ENCODE measurements around the gene RUSC2. TPM values are rescaled to one million over a fixed set of nuclear protein-coding genes. Genes with fewer than 3 reads are reported as not detected.
"Not testable (repeated sequence)": the region's sequence is repeated elsewhere in the genome, so short reads cannot be mapped to it uniquely, and the experiment has no call there.

The RUSC2 gene
- total and polyA plus RNA-seq, 2 of the 13 experiments (the other 11 are each of a cell fraction or from before 2014, with no cell fraction given) = 2.8 to 3.3 TPM

DNA sequence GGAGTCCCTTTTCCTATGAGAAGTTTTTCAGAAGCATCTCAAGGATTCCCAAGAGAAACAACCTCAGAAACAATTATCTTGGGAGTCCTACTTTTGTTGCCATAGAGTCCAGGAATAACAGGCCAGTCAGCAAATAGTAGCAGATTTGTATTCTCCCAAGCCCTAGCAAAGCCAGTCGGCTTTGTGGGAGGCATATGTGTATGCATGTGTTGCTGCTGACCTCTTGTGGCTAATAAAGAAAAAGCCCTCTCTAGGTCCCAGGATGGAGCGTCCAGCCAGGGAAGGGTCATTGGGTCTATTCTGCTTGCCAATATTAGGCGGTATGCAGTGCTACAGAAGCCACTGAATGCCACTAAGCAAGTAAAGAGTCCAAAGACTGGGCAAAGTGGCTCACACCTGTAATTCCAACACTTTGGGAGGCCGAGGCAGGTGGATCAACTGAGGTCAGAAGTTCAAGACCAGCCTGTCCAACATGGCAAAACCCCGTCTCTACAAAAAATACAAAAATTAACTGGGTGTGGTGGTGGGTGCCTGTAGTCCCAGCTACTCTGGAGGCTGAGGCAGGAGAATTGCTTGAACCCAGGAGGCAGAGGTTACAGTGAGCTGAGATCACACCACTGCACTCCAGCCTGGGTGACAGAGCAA, 12.6 kb upstream of the RUSC2 start (continued):
- TF ChIP-seq ESRRA (CRISPR knock-in tag; IDR thresholded peaks at IDR 0.05; ENCODE audit: low read depth) = peak; percentile 36; the same call in 1 of the 2 replicates
- TF ChIP-seq SAP130 (CRISPR knock-in tag; IDR thresholded peaks at IDR 0.05; ENCODE audit: low read depth) = peak; percentile 34; the same call in 1 of the 2 replicates
- peak; percentile 97 for TF ChIP-seq SMC3 (IDR thresholded peaks at IDR 0.05; ENCODE audit: low read length)
- TF ChIP-seq ZSCAN9 (CRISPR knock-in tag; IDR thresholded peaks at IDR 0.05; ENCODE audit: borderline replicate concordance) = 0 out of 2 replicates have a peak, but pooled peaks have one; percentile 22
- TF ChIP-seq NR2F6 (IDR thresholded peaks at IDR 0.05) = not testable (repeated sequence)
- TF ChIP-seq NR2F6 (CRISPR knock-in tag; IDR thresholded peaks at IDR 0.05) = 0 out of 2 replicates have a peak, but pooled peaks have one; percentile 21
- 0 out of 2 replicates have a peak, but pooled peaks have one; percentile 27 for TF ChIP-seq RFXAP (CRISPR knock-in tag; IDR thresholded peaks at IDR 0.05; ENCODE audit: borderline replicate concordance)
- TF ChIP-seq, protein P1, sequence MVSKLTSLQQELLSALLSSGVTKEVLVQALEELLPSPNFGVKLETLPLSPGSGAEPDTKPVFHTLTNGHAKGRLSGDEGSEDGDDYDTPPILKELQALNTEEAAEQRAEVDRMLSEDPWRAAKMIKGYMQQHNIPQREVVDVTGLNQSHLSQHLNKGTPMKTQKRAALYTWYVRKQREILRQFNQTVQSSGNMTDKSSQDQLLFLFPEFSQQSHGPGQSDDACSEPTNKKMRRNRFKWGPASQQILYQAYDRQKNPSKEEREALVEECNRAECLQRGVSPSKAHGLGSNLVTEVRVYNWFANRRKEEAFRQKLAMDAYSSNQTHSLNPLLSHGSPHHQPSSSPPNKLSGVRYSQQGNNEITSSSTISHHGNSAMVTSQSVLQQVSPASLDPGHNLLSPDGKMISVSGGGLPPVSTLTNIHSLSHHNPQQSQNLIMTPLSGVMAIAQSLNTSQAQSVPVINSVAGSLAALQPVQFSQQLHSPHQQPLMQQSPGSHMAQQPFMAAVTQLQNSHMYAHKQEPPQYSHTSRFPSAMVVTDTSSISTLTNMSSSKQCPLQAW (CRISPR knock-in tag; IDR thresholded peaks at IDR 0.05) = peak; percentile 40; the same call in 1 of the 2 replicates
- TF ChIP-seq NFYC (CRISPR knock-in tag; IDR thresholded peaks at IDR 0.05) = 0 out of 2 replicates have a peak, but pooled peaks have one; percentile 12
- TF ChIP-seq HOXA5 (CRISPR knock-in tag; IDR thresholded peaks at IDR 0.05) = 0 out of 2 replicates have a peak, but pooled peaks have one; percentile 27
- TF ChIP-seq MAFK (conservative IDR thresholded peaks at IDR 0.05 in 1 of 2, IDR thresholded peaks at IDR 0.05 in 1 of 2; ENCODE audit: low read length in 2 of 2) = peak; percentile 92 to 97
- TF ChIP-seq ETV5 (CRISPR knock-in tag; IDR thresholded peaks at IDR 0.05; ENCODE audit: borderline replicate concordance) = peak; percentile 18; the same call in 1 of the 2 replicates
- peak; percentile 14 for TF ChIP-seq TEAD3 (CRISPR knock-in tag; optimal IDR thresholded peaks at IDR 0.05; ENCODE audit: borderline replicate concordance)
- TF ChIP-seq ZNF567 (CRISPR knock-in tag; IDR thresholded peaks at IDR 0.05; ENCODE audit: borderline replicate concordance) = 0 out of 2 replicates have a peak, but pooled peaks have one; percentile 51
- TF ChIP-seq GATAD2A (CRISPR knock-in tag; IDR thresholded peaks at IDR 0.05) = 0 out of 2 replicates have a peak, but pooled peaks have one; percentile 29
- TF ChIP-seq, protein P2, sequence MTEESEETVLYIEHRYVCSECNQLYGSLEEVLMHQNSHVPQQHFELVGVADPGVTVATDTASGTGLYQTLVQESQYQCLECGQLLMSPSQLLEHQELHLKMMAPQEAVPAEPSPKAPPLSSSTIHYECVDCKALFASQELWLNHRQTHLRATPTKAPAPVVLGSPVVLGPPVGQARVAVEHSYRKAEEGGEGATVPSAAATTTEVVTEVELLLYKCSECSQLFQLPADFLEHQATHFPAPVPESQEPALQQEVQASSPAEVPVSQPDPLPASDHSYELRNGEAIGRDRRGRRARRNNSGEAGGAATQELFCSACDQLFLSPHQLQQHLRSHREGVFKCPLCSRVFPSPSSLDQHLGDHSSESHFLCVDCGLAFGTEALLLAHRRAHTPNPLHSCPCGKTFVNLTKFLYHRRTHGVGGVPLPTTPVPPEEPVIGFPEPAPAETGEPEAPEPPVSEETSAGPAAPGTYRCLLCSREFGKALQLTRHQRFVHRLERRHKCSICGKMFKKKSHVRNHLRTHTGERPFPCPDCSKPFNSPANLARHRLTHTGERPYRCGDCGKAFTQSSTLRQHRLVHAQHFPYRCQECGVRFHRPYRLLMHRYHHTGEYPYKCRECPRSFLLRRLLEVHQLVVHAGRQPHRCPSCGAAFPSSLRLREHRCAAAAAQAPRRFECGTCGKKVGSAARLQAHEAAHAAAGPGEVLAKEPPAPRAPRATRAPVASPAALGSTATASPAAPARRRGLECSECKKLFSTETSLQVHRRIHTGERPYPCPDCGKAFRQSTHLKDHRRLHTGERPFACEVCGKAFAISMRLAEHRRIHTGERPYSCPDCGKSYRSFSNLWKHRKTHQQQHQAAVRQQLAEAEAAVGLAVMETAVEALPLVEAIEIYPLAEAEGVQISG (CRISPR knock-in tag; IDR thresholded peaks at IDR 0.05) = peak; percentile 24; the same call in 1 of the 2 replicates
- 0 out of 2 replicates have a peak, but pooled peaks have one; percentile 48 for TF ChIP-seq ZNF580 (CRISPR knock-in tag; IDR thresholded peaks at IDR 0.05; ENCODE audit: borderline replicate concordance, low read depth)
- TF ChIP-seq ISL2 (CRISPR knock-in tag; IDR thresholded peaks at IDR 0.05) = 0 out of 2 replicates have a peak, but pooled peaks have one; percentile 23
- TF ChIP-seq REPIN1 (CRISPR knock-in tag; IDR thresholded peaks at IDR 0.05; ENCODE audit: borderline replicate concordance, low read depth) = 0 out of 2 replicates have a peak, but pooled peaks have one; percentile 25
- 0 out of 2 replicates have a peak, but pooled peaks have one; percentile 15 for TF ChIP-seq CBX5 (CRISPR knock-in tag; IDR thresholded peaks at IDR 0.05; ENCODE audit: borderline replicate concordance)
- TF ChIP-seq, protein P3, sequence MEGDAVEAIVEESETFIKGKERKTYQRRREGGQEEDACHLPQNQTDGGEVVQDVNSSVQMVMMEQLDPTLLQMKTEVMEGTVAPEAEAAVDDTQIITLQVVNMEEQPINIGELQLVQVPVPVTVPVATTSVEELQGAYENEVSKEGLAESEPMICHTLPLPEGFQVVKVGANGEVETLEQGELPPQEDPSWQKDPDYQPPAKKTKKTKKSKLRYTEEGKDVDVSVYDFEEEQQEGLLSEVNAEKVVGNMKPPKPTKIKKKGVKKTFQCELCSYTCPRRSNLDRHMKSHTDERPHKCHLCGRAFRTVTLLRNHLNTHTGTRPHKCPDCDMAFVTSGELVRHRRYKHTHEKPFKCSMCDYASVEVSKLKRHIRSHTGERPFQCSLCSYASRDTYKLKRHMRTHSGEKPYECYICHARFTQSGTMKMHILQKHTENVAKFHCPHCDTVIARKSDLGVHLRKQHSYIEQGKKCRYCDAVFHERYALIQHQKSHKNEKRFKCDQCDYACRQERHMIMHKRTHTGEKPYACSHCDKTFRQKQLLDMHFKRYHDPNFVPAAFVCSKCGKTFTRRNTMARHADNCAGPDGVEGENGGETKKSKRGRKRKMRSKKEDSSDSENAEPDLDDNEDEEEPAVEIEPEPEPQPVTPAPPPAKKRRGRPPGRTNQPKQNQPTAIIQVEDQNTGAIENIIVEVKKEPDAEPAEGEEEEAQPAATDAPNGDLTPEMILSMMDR (CRISPR knock-in tag; IDR thresholded peaks at IDR 0.05) = peak; percentile 93
- TF ChIP-seq ZNF619 (CRISPR knock-in tag; IDR thresholded peaks at IDR 0.05) = 0 out of 2 replicates have a peak, but pooled peaks have one; percentile 32
